Calu3 (cell line): ENCODE results near the gene DPEP3. TPM values are rescaled to one million over a fixed set of nuclear protein-coding genes. Genes with fewer than 3 reads are reported as not detected.

Source experiments
- BruUV-seq: library from RNA; stranded (reverse); fragments of 400-500 nt; replicated peaks from 2 replicates; lab custom pipeline; 2021; lab: Mats Ljungman, UMichigan
- CTCF ChIA-PET: fragments of 300-600 bp; sonication (Branson Sonifier 250); formaldehyde crosslinking; loops from one replicate; lab custom pipeline; 2022; ENCODE audit warnings: antibody characterized with exemption; lab: Charles Lee
- DNase-seq: peaks from one replicate; pipeline ENCODE4 v3.0.0; 2022
- H3K27ac Mint-ChIP-seq: one replicate; pipeline ENCODE4 v1.8.0; 2022; ENCODE audit warnings: mixed read lengths; ENCODE audit not compliant: unreplicated experiment
- H3K27me3 Mint-ChIP-seq: one replicate; pipeline ENCODE4 v1.8.0; 2022; ENCODE audit warnings: mixed read lengths; ENCODE audit not compliant: unreplicated experiment
- H3K36me3 Mint-ChIP-seq: one replicate; pipeline ENCODE4 v1.8.0; 2022; ENCODE audit warnings: mild to moderate bottlenecking, moderate library complexity, mixed read lengths; ENCODE audit not compliant: insufficient read depth, unreplicated experiment
- H3K4me1 Mint-ChIP-seq: one replicate; pipeline ENCODE4 v1.8.0; 2022; ENCODE audit warnings: mild to moderate bottlenecking, low read depth, mixed read lengths; ENCODE audit not compliant: unreplicated experiment
- H3K4me3 Mint-ChIP-seq: one replicate; pipeline ENCODE4 v1.8.0; 2022; ENCODE audit warnings: mild to moderate bottlenecking, low read depth, moderate library complexity, mixed read lengths; ENCODE audit not compliant: unreplicated experiment
- H3K9me3 Mint-ChIP-seq: one replicate; pipeline ENCODE4 v1.8.0; 2022; ENCODE audit warnings: low read depth, mixed read lengths; ENCODE audit not compliant: unreplicated experiment
- intact Hi-C: fragments of 100-400 bp; cut with micrococcal nuclease; formaldehyde crosslinking; loops from one replicate; pipeline ENCODE4 v1.10.0; 2022; ENCODE audit not compliant: unreplicated experiment
- total RNA-seq: library from RNA; stranded (reverse); gene quantifications from 2 replicates; pipeline ENCODE4 v1.2.3, GENCODE V29; 2022
- TF ChIP-seq, protein P1 (sequence below): fragments of 200-600 bp; IDR thresholded peaks from one replicate; pipeline ENCODE4 v1.8.0; 2022; ENCODE audit warnings: antibody characterized with exemption; ENCODE audit not compliant: unreplicated experiment

DPEP3 gene
- total RNA-seq, 1 experiment from 2014 or later = not detected

DNA sequence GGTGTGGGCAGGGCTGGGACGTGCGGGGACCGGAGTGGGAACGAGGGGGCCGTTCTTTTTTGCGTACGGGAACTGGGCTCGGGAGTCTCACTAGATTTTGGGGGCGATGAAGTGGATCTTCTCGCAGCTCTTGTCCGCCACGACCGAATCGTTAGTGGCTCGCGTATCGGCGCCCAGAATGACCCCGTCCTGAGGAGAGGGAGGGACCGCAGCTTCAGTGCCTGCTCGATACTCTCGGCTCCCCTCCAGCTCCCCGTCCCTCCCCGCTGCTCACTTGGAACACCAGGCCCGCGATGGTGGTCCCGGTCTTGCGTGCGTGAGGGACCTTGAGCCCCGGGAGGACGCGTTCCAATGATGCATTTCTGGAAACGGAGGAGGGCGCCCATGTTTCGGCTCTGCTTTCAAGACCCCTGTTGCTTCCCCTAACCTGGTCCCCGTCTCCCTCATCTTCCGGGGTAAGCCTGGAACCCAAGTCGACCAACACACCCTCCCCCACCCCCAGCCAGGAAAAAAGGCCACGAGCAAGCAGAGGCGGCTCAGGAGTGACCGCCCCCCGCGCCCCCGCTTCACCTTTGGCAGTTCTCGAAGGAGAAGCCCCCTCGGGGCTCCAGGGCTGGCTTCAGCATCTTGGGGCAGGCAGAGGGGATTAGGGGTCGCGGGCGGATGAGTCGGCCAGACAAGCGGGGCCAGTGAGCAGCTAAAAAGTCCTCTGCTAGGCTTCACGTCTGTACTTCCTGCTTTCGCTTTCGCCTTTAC is 44.0 kb downstream of the DPEP3 start, which contains the start of gene PSMB10:
Gene PSMB10 (minus strand): TSS at position 727 of the 756 bp plus-strand sequence. CDS start 101 bp downstream, at position 626.
- TF ChIP-seq, protein P1, sequence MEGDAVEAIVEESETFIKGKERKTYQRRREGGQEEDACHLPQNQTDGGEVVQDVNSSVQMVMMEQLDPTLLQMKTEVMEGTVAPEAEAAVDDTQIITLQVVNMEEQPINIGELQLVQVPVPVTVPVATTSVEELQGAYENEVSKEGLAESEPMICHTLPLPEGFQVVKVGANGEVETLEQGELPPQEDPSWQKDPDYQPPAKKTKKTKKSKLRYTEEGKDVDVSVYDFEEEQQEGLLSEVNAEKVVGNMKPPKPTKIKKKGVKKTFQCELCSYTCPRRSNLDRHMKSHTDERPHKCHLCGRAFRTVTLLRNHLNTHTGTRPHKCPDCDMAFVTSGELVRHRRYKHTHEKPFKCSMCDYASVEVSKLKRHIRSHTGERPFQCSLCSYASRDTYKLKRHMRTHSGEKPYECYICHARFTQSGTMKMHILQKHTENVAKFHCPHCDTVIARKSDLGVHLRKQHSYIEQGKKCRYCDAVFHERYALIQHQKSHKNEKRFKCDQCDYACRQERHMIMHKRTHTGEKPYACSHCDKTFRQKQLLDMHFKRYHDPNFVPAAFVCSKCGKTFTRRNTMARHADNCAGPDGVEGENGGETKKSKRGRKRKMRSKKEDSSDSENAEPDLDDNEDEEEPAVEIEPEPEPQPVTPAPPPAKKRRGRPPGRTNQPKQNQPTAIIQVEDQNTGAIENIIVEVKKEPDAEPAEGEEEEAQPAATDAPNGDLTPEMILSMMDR = no peak
- no peaks in the 10 kb centered on the region for H3K27me3 Mint-ChIP-seq
- H3K36me3 Mint-ChIP-seq = peaks cover 83% of the 10 kb centered on the region

DNA sequence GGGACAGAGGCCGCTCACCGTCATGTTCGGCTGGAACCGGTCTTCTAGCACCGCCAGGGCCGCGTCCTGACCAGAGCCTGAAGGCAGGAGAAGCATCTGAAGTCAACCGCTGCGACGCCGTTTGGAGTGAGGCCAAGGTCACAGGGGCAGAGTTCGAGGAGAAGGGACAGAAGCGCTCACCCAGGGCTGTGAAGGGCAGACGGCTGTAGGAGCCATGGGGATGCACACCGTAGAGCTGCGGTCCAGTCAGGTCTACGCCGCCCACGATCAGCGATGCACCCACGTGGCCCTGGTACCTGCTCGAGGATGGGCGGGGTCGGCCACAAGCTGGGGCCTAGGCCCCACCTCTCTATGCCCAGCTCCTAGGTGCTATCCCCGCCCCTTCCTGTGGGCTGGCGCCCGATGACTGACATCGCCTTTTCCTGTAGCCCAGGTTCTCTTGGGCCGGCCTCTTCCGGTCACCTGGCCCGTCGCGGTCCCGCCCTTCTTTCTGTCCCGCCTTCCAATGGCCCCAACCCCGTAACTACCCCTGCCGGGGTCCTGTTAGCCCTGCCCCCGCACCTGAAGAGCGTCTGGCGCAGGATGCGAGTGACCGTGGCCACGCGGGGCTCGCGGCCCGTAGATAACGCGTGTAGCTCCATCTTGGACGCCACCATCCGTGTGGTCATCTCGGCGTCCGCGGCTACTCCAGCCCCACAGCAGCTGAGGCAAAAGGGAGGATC is 44.7 kb downstream of the DPEP3 start:
- peaks cover 26% of the 10 kb centered on the region for H3K4me1 Mint-ChIP-seq
- H3K27me3 Mint-ChIP-seq = no peaks in the 10 kb centered on the region
- peaks cover 81% of the 10 kb centered on the region for H3K36me3 Mint-ChIP-seq
- no TSS peak for BruUV-seq
- peak; percentile 99 for DNase-seq
- H3K27ac Mint-ChIP-seq = peak overlapping the region; percentile 92
- CTCF ChIA-PET = interaction anchor here (0.6 to 1.7 kb wide), 8 partner anchors 16 to 414 kb away, joined by 3 to 8 read pairs (median 4); partner anchors contain the start of genes NFATC3, RANBP10 and TSNAXIP1
- intact Hi-C loops = no loop called here
- peak overlapping the region; percentile 87 for H3K4me3 Mint-ChIP-seq
- TF ChIP-seq, protein P1 = no peak
- no peaks in the 10 kb centered on the region for H3K9me3 Mint-ChIP-seq

More for the DNA sequence above, 44.0 kb downstream of the DPEP3 start, which contains the start of gene PSMB10:
- CTCF ChIA-PET = interaction anchor here (0.7 to 1.7 kb wide), 9 partner anchors 16 to 460 kb away, joined by 3 to 8 read pairs (median 4); partner anchors contain the start of genes NFATC3, RANBP10 and TSNAXIP1
- BruUV-seq = TSS peak; percentile 75
- Mint-ChIP-seq H3K27ac (peak within 1 kb of the TSS; percentile 92), H3K4me1 (peaks cover 26% of the 10 kb centered on the region), H3K9me3 (no peaks in the 10 kb centered on the region), H3K4me3 (peak within 1 kb of the TSS; percentile 87)
- DNase-seq = peak; percentile 60
- intact Hi-C loops = no loop called here

DNA sequence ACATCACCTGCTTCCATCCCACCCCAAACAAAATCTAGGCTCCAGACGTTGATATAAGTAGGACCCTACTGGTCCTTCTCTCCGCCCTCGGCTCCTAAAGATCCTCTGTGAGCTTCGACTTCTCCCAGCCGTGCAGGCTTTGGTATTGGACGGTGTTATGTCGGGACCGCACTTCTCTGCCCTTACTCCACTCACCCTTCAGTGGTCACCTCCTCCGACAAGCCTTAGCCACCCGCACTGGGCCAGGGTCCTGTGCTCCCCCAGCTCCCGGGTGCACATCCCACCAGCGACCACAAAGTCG is 45.2 kb downstream of the DPEP3 start:
- H3K27me3 Mint-ChIP-seq = no peaks in the 10 kb centered on the region
- no peak for DNase-seq
- peaks cover 26% of the 10 kb centered on the region for H3K4me1 Mint-ChIP-seq
- TF ChIP-seq, protein P1 = no peak
- no peaks in the 10 kb centered on the region for H3K9me3 Mint-ChIP-seq
- H3K4me3 Mint-ChIP-seq = peak overlapping the region; percentile 87
- intact Hi-C loops = no loop called here
- BruUV-seq = no TSS peak
- peak overlapping the region; percentile 92 for H3K27ac Mint-ChIP-seq
- peaks cover 76% of the 10 kb centered on the region for H3K36me3 Mint-ChIP-seq
- CTCF ChIA-PET = interaction anchor here (0.6 to 1.7 kb wide), 7 partner anchors 37 to 414 kb away, joined by 3 to 8 read pairs (median 4); partner anchors contain the start of genes NFATC3, RANBP10 and TSNAXIP1

DNA sequence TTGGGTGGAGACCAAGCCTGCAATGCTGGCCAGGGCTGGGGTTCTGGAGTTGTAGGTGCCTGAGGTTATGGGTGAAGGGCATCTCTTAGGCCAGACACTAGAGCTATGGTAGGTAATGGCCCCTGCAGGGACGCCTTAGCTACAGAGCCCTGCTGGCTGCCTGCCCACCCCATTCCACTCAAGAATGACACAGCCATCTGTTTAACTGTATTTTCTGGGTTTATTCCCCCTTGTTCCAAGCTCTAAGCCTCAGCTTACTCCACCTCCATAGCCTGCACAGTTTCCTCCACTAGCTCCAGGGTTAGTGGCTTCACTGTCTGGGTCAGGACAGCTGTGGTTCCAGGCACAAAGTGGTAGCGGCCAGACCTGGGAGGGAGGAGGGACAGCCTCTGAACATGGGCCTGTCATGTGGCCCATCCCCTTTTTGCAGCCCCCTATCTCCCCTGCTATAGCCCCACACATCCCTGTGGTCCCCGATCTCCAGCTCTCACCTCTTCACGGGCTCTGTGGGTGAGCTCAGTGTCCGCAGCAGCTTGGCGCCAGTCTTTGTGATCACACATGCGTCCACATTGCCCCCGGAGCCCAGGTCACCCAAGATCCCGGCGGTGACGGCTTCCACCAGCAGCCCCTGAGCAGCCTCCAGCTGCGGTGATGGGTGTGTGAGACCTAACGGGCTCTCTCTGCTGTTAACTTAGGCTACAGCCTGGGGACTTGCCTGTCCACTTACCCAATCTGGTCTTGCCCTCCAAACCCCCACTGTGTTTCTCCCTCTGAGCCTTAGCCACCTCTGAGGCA is 45.8 kb downstream of the DPEP3 start:
- no peaks in the 10 kb centered on the region for H3K27me3 Mint-ChIP-seq
- BruUV-seq = no TSS peak
- peaks cover 75% of the 10 kb centered on the region for H3K36me3 Mint-ChIP-seq
- intact Hi-C loops = no loop called here
- peaks cover 26% of the 10 kb centered on the region for H3K4me1 Mint-ChIP-seq
- H3K9me3 Mint-ChIP-seq = no peaks in the 10 kb centered on the region
- TF ChIP-seq, protein P1 = no peak
- DNase-seq = no peak
- CTCF ChIA-PET = interaction anchor here (1.3 kb wide), 1 partner anchor 262 kb away, joined by 3 read pairs; no protein-coding TSS in a partner anchor
- H3K4me3 Mint-ChIP-seq = peak overlapping the region; percentile 87
- peak overlapping the region; percentile 92 for H3K27ac Mint-ChIP-seq
